Stimulated activated CD8-positive, alpha-beta memory T cell treated with anti-CD3 and anti-CD28 coated beads, Interleukin-12 subunit alpha, Interleukin-12 subunit beta, amount 100 ng/mL, for 24 hours (primary cell): ENCODE results near the gene GADD45G.

Experiments used
- DNase-seq: peaks from one replicate; pipeline ENCODE4 v3.0.0-alpha.2; 2020; ENCODE audit errors: extremely low read depth

GADD45G gene

GRCh38 chr9:89609426-89610006 lies 4.7 kb downstream of the GADD45G start:
- DNase-seq, result no peak

- no peak for DNase-seq
These were observed 5.6 kb downstream of the GADD45G start for GRCh38 chr9:89610391-89610925.

GRCh38 chr9:89611425-89611824 lies 6.6 kb downstream of the GADD45G start:
- no peak for DNase-seq

DNA sequence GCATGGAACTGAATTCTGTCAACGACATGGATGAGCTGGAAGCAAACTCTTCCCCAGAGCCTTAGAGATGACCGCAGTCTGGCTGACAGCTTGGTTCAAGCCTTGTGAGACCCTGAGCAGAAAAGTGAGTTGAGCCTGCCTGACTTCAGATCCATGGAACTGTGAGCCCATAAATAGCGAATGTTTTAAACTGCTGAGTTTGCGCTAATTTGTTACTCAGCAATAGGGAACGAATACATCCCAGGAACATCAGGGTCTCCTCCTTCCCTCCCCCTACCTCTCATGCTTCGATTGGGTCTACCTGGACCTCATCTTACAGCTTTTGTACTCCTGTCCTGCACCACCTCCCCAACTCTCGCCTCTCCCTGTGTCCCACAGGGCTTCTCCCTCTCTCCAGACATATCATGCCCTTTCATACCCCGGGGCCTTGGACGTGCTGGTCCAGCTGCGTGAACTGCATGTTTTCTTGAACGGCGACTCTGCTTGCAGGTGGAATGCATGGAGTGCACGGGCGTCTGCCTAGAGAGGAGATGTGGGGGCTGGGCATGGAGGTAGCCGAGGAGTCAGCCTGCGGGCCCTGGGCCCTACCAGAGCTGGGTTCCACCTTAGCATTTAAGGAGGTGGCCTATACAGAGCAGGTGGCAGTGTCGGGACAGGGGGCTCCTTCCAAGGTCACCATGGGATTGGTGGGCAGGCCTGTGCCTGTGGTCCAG lies 7.9 kb downstream of the GADD45G start:
- no peak for DNase-seq

- no peak for DNase-seq
These were observed 9.4 kb downstream of the GADD45G start for GRCh38 chr9:89613912-89614892.

- DNase-seq, result no peak
These were observed 10.8 kb downstream of the GADD45G start for GRCh38 chr9:89615661-89616060.

- DNase-seq, result no peak
These were observed 11.6 kb downstream of the GADD45G start for GRCh38 chr9:89616411-89616810.

DNA sequence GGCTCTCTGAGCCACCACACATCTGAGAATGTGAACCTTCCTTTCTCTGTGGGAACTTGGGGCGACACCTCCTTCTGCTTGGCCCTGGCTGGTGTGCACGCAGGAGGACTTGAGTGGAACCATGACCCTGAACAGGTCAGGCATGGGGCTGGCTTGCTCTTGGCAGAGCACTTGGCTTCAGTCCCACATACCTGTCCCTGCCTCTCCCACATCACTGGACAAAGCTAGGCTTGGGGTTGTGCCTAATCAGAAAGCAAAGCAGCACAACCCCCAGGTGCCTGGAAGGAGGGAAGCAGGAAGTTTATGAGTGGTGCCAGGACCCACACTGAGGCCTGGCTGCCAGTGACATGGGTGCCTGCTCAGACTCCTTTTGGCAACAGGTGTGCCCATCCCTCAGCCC lies 13.2 kb downstream of the GADD45G start:
- DNase-seq, result no peak

DNA sequence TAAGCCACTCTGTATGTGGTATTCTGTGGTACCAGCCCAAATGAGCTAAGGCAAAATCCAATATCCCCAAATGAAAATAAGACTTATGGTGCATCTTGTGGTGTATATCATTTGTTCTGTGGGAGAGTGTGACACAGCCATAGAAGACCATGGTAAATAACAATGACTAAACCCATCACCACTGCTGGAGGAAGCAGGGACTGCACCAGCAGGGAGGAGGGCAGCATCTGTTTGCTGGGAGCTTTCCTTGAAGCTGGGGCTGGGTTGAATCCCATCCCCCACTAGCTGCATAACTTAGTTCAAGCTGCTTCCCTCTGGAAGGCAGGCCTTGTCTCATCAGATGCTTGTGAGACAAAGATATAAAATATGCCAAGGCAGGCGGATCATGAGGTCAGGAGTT lies 14.2 kb downstream of the GADD45G start:
- DNase-seq, result no peak

DNA sequence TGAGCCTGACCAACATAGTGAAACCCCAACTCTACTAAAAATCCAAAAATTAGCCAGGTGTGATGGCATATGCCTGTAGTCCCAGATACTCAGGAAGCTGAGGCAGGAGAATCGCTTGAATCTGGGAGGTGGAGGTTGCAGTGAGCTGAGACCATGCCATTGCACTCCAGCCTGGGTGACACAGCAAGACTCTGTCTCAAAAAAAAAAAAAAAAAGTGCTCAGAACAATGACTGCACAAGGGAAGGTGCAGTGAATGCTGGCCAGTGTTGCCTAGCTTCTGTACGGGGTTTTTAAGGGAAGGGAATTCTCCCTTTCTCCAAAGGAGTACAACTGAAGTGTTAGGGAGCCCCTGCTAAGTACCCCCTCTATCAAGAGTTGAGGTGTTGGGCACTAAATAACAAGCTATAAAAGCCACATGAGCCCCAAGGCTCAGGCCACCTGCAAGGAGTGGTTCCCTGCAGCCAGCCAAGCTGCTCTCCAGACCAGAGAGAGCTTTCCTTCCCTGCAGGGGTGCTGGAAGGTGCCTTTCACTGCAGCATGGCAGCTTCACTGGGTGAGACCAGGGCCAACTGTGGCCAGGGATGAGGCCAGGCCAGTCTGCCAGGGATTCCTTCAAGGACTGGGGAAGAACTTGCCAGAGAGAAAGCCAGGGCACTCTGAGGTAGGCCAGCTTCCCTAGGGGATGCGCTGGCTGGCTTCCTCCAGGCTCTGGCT lies 14.8 kb downstream of the GADD45G start:
- DNase-seq, result no peak

GRCh38 chr9:89621031-89621430 lies 16.2 kb downstream of the GADD45G start:
- no peak for DNase-seq

- no peak for DNase-seq
These were observed 16.9 kb downstream of the GADD45G start for GRCh38 chr9:89621676-89622075.

DNA sequence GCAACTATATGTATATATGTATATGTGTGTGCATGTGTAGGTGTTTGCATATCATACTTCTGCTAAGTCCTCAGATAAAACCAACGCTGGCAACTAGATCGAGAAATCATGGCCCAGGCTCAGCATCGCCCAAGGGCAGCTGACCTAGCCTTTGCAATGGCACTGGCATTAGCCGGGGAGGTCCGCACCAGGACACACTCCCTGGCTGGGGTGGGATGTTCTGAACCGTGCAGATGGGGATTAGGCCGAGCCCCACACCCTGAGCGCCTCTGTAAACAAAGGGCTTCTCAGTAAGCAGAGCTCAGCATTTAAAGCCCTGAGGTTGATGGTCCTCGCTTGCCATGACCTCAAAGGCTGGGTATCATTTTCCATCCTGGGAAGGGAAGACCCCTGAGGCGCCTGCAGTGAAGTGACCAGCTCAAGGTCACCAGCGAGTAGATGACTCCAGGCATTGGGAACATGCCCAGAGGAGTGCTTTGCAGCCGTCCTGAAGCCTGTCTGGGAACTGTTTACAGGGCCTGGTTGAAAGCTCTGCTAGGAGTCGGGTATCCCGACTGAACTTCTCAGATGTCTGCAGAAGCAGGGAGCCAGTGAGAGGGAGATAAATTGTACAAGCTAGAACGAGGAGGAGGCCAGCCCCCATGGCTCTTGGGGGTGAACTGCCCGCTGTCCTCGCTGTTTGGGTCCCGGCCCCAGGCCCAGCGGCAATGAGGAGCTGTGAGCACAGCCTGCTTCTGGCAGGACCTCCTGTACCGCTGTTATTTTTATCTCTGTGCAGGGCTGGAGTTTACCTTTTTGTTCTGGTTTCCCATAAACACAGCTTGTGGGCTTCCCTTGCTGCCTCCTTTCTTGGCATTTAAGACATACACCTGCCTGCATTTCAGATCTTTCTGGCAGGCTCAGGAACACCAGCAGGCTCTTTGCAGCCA lies 18.4 kb downstream of the GADD45G start:
- DNase-seq, result no peak

GRCh38 chr9:89623925-89624420 lies 19.2 kb downstream of the GADD45G start:
- DNase-seq, result no peak

GRCh38 chr9:89625721-89626687 lies 21.2 kb downstream of the GADD45G start:
- DNase-seq, result no peak

- DNase-seq, result no peak
These were observed 22.0 kb downstream of the GADD45G start for GRCh38 chr9:89626741-89627265.

DNA sequence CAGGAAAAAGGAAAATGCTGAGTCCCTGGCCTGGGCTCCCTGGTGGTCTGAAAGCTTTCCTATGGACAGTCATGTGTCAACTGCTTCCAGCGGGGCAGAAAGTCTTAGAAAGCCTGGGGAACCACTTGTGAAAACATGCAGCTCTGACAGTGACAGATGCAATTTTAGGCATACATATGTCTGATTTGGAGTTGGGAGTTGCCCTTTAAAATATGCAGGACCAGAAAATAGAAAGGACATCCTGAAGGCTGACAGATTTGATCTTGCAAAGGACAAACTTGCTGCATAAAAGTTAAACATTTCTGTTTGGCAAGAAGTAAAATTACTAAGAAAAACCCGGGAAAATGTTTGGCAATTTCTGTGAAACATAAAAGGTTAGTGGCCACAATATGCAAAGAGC lies 23.8 kb downstream of the GADD45G start:
- DNase-seq, result no peak

DNA sequence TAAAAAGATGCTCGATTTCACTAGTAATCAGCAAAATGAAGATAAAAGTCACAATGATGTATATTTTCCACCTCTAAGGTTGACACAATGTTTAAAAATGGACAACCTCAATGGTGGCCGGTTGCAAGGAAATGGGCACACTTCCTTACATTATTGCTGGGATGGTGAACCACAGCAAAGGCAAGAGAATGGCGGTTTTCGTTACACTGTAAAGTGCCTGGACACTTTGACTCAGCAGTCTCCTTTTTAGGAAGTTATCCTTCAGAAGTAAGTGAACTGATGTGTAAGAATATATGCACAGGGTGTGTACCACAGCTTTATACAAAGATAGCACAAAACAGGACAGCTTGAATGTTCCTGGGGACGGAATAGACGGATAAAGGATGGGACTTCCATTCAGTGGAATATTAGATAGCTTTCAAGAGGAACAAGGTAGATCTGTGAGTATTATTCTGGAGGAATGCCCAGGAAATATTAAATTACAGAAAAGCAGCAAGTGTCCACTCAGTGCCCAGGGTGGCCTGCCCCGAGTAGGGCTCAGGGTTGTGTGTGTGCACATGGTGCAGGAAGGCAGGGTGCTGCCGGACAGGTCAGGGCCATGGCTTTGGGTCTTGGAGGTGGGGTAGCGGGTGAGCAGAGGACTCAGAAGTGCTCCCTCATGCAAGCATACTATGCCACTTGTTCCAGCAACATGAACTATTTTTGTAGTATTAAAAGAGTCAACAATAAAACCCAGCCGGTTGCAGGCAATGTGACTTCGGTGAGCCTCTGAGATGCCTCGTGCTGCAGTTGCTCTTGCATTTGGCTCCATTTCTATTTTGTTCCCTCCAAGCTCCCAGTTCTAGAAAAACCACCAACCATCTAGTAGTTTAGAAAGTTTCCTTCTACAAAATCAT lies 24.5 kb downstream of the GADD45G start:
- no peak for DNase-seq
